SU-DHL-6 (cell line): ENCODE measurements around the gene STARD8.

Experiments
- EZH2phosphoT487 ChIP-seq: fragments of 200-600 bp; sonication (generic), shearing (Covaris generic); conservative IDR thresholded peaks from 2 replicates; pipeline ENCODE4 v1.6.1; 2018; ENCODE audit warnings: mild to moderate bottlenecking, antibody characterized with exemption, low read length, moderate library complexity, mixed read lengths
- TF ChIP-seq, protein P1 (sequence below): fragments of 200-600 bp; sonication (generic); IDR thresholded peaks from one replicate; pipeline ENCODE4 v1.5.1; 2017; ENCODE audit warnings: antibody characterized with exemption, mild to moderate bottlenecking, low read length, moderate library complexity; ENCODE audit not compliant: insufficient read depth, poor library complexity, severe bottlenecking

DNA sequence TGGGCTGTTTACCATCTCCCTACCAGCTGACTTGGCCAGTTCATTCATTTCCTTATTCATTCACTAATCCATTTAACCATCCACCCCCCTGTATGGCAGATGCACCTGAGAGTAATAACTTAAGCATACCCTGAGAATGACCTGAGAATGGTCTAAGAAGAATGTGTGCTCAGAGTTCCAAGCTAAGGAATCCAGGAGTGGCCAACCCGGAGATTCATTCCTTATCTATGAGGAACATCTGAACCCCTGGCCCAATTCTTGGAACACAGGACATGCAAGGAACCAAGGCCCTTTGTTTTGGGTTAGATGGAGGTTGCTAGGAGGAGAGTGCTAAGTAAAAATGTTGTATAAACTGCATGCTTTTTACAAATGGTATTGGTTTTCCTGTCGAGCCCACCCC lies 13.5 kb upstream of the STARD8 start:
- TF ChIP-seq EZH2phosphoT487, result no peak
- TF ChIP-seq, protein P1, sequence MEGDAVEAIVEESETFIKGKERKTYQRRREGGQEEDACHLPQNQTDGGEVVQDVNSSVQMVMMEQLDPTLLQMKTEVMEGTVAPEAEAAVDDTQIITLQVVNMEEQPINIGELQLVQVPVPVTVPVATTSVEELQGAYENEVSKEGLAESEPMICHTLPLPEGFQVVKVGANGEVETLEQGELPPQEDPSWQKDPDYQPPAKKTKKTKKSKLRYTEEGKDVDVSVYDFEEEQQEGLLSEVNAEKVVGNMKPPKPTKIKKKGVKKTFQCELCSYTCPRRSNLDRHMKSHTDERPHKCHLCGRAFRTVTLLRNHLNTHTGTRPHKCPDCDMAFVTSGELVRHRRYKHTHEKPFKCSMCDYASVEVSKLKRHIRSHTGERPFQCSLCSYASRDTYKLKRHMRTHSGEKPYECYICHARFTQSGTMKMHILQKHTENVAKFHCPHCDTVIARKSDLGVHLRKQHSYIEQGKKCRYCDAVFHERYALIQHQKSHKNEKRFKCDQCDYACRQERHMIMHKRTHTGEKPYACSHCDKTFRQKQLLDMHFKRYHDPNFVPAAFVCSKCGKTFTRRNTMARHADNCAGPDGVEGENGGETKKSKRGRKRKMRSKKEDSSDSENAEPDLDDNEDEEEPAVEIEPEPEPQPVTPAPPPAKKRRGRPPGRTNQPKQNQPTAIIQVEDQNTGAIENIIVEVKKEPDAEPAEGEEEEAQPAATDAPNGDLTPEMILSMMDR, result no peak
